Activated naive CD4-positive, alpha-beta T cell treated with anti-CD3 and anti-CD28 coated beads, Interleukin-2, amount 50 U/mL, for 24 hours (primary cell): ENCODE results near the gene PPFIA2.
"Not testable (repeated sequence)": the region's sequence is repeated elsewhere in the genome, so short reads cannot be mapped to it uniquely, and the experiment has no call there.

Experiments
- H3K27ac Mint-ChIP-seq: one replicate; pipeline ENCODE4 v1.8.0; 2021; ENCODE audit warnings: mild to moderate bottlenecking, mixed read lengths
- H3K27me3 Mint-ChIP-seq: one replicate; pipeline ENCODE4 v1.8.0; 2021; ENCODE audit warnings: mixed read lengths
- H3K36me3 Mint-ChIP-seq: one replicate; pipeline ENCODE4 v1.8.0; 2021; ENCODE audit warnings: mixed read lengths
- H3K4me1 Mint-ChIP-seq: one replicate; pipeline ENCODE4 v1.8.0; 2021; ENCODE audit warnings: mixed read lengths
- H3K4me3 Mint-ChIP-seq: one replicate; pipeline ENCODE4 v1.8.0; 2021; ENCODE audit warnings: mild to moderate bottlenecking, mixed read lengths
- H3K9me3 Mint-ChIP-seq: one replicate; pipeline ENCODE4 v1.8.0; 2021; ENCODE audit warnings: mixed read lengths

The PPFIA2 gene

GRCh38 chr12:81610955-81611889 is 147.9 kb downstream of the PPFIA2 start:
- Mint-ChIP-seq H3K27ac (no peak overlapping the region), H3K4me1 (no peaks in the 10 kb centered on the region), H3K27me3 (no peaks in the 10 kb centered on the region), H3K36me3 (no peaks in the 10 kb centered on the region), H3K4me3 (no peak overlapping the region), H3K9me3 (no peaks in the 10 kb centered on the region)

GRCh38 chr12:81597928-81598604 is 161.1 kb downstream of the PPFIA2 start:
- Mint-ChIP-seq H3K36me3 (no peaks in the 10 kb centered on the region), H3K27me3 (no peaks in the 10 kb centered on the region), H3K4me1 (no peaks in the 10 kb centered on the region), H3K27ac (no peak overlapping the region), H3K9me3 (no peaks in the 10 kb centered on the region), H3K4me3 (no peak overlapping the region)

- no peaks in the 10 kb centered on the region for H3K9me3 Mint-ChIP-seq
- H3K4me1 Mint-ChIP-seq: no peaks in the 10 kb centered on the region
- H3K36me3 Mint-ChIP-seq: no peaks in the 10 kb centered on the region
- no peak overlapping the region for H3K27ac Mint-ChIP-seq
- H3K27me3 Mint-ChIP-seq: no peaks in the 10 kb centered on the region
- no peak overlapping the region for H3K4me3 Mint-ChIP-seq
These were observed 162.6 kb downstream of the PPFIA2 start for GRCh38 chr12:81596558-81596957.

- H3K4me1 Mint-ChIP-seq: no peaks in the 10 kb centered on the region
- no peaks in the 10 kb centered on the region for H3K27me3 Mint-ChIP-seq
- H3K4me3 Mint-ChIP-seq: no peak overlapping the region
- no peak overlapping the region for H3K27ac Mint-ChIP-seq
- peaks cover 7% of the 10 kb centered on the region for H3K9me3 Mint-ChIP-seq
- no peaks in the 10 kb centered on the region for H3K36me3 Mint-ChIP-seq
These were observed 167.9 kb downstream of the PPFIA2 start for GRCh38 chr12:81591256-81591655.

- H3K9me3 Mint-ChIP-seq, H3K36me3 Mint-ChIP-seq, H3K27me3 Mint-ChIP-seq, H3K4me1 Mint-ChIP-seq, H3K27ac Mint-ChIP-seq, H3K4me3 Mint-ChIP-seq: not testable (repeated sequence)
These were observed 168.4 kb downstream of the PPFIA2 start for GRCh38 chr12:81590703-81591102.

- H3K27ac Mint-ChIP-seq: no peak overlapping the region
- H3K27me3 Mint-ChIP-seq: no peaks in the 10 kb centered on the region
- H3K4me3 Mint-ChIP-seq: no peak overlapping the region
- H3K9me3 Mint-ChIP-seq: peaks cover 7% of the 10 kb centered on the region
- H3K36me3 Mint-ChIP-seq: no peaks in the 10 kb centered on the region
- no peaks in the 10 kb centered on the region for H3K4me1 Mint-ChIP-seq
These were observed 170.7 kb downstream of the PPFIA2 start for GRCh38 chr12:81588235-81589008.

GRCh38 chr12:81585787-81586186 is 173.4 kb downstream of the PPFIA2 start:
- H3K4me1 Mint-ChIP-seq: no peaks in the 10 kb centered on the region
- no peak overlapping the region for H3K27ac Mint-ChIP-seq
- H3K4me3 Mint-ChIP-seq: no peak overlapping the region
- H3K27me3 Mint-ChIP-seq: no peaks in the 10 kb centered on the region
- H3K9me3 Mint-ChIP-seq: peaks cover 4% of the 10 kb centered on the region
- no peaks in the 10 kb centered on the region for H3K36me3 Mint-ChIP-seq

GRCh38 chr12:81573228-81573627 is 185.9 kb downstream of the PPFIA2 start:
- Mint-ChIP-seq H3K9me3 (no peaks in the 10 kb centered on the region), H3K4me3 (no peak overlapping the region), H3K27ac (no peak overlapping the region), H3K4me1 (no peaks in the 10 kb centered on the region), H3K27me3 (no peaks in the 10 kb centered on the region), H3K36me3 (no peaks in the 10 kb centered on the region)

- Mint-ChIP-seq H3K27me3 (no peaks in the 10 kb centered on the region), H3K9me3 (no peaks in the 10 kb centered on the region), H3K27ac (no peak overlapping the region), H3K4me3 (no peak overlapping the region), H3K36me3 (no peaks in the 10 kb centered on the region), H3K4me1 (no peaks in the 10 kb centered on the region)
These were observed 186.7 kb downstream of the PPFIA2 start for GRCh38 chr12:81572411-81572810.

GRCh38 chr12:81570234-81570633 is 188.9 kb downstream of the PPFIA2 start:
- Mint-ChIP-seq H3K27ac (no peak overlapping the region), H3K4me1 (no peaks in the 10 kb centered on the region), H3K27me3 (no peaks in the 10 kb centered on the region), H3K9me3 (no peaks in the 10 kb centered on the region), H3K36me3 (no peaks in the 10 kb centered on the region), H3K4me3 (no peak overlapping the region)

GRCh38 chr12:81564237-81564636 is 194.9 kb downstream of the PPFIA2 start:
- Mint-ChIP-seq H3K4me3 (no peak overlapping the region), H3K36me3 (no peaks in the 10 kb centered on the region), H3K4me1 (no peaks in the 10 kb centered on the region), H3K27me3 (no peaks in the 10 kb centered on the region), H3K27ac (no peak overlapping the region), H3K9me3 (no peaks in the 10 kb centered on the region)

- H3K27ac Mint-ChIP-seq: no peak overlapping the region
- no peaks in the 10 kb centered on the region for H3K27me3 Mint-ChIP-seq
- no peaks in the 10 kb centered on the region for H3K9me3 Mint-ChIP-seq
- H3K4me3 Mint-ChIP-seq: no peak overlapping the region
- H3K36me3 Mint-ChIP-seq: no peaks in the 10 kb centered on the region
- H3K4me1 Mint-ChIP-seq: no peaks in the 10 kb centered on the region
These were observed 201.1 kb downstream of the PPFIA2 start for GRCh38 chr12:81558031-81558430.

- Mint-ChIP-seq H3K36me3 (no peaks in the 10 kb centered on the region), H3K27ac (no peak overlapping the region), H3K4me1 (no peaks in the 10 kb centered on the region), H3K4me3 (no peak overlapping the region), H3K9me3 (no peaks in the 10 kb centered on the region), H3K27me3 (no peaks in the 10 kb centered on the region)
These were observed 212.3 kb downstream of the PPFIA2 start for GRCh38 chr12:81546811-81547210.

- H3K27me3 Mint-ChIP-seq: no peaks in the 10 kb centered on the region
- peaks cover 5% of the 10 kb centered on the region for H3K9me3 Mint-ChIP-seq
- H3K27ac Mint-ChIP-seq: no peak overlapping the region
- H3K4me1 Mint-ChIP-seq: no peaks in the 10 kb centered on the region
- H3K36me3 Mint-ChIP-seq: no peaks in the 10 kb centered on the region
- no peak overlapping the region for H3K4me3 Mint-ChIP-seq
These were observed 215.5 kb downstream of the PPFIA2 start for GRCh38 chr12:81543621-81544139.

- Mint-ChIP-seq H3K27me3 (no peaks in the 10 kb centered on the region), H3K36me3 (no peaks in the 10 kb centered on the region), H3K4me3 (no peak overlapping the region), H3K27ac (no peak overlapping the region), H3K9me3 (peaks cover 5% of the 10 kb centered on the region), H3K4me1 (no peaks in the 10 kb centered on the region)
These were observed 216.8 kb downstream of the PPFIA2 start for GRCh38 chr12:81542065-81543010.
